Fibroblast of mammary gland (primary cell): ENCODE data around the gene SSR3.

Experiments used
- DNase-seq: peaks from one replicate; pipeline ENCODE4 v3.0.0-alpha.2; 2010; ENCODE audit warnings: low read depth
- H3K4me3 ChIP-seq: 2 replicates; pipeline ENCODE4 v1.5.1; 2011; ENCODE audit warnings: low read depth, mild to moderate bottlenecking, low read length, moderate library complexity; ENCODE audit not compliant: control insufficient read depth
- CTCF ChIP-seq: conservative IDR thresholded peaks from 2 replicates; pipeline ENCODE4 v1.5.1; 2011; ENCODE audit warnings: low read depth, low read length, inconsistent platforms; ENCODE audit not compliant: control insufficient read depth, insufficient read depth

The SSR3 gene

GRCh38 chr3:156554842-156555687, at the start of gene SSR3:
Gene SSR3 (minus strand): TSS chr3:156555117. CDS start chr3:156555089, 28 bp downstream.
- peak; percentile 99 for DNase-seq
- TF ChIP-seq CTCF, result no peak
- H3K4me3 ChIP-seq, result peak within 1 kb of the TSS; percentile 63

- TF ChIP-seq CTCF, result no peak
- no peak for DNase-seq
- H3K4me3 ChIP-seq, result no peak overlapping the region
Observed at GRCh38 chr3:156604064-156604641, 49.2 kb upstream of the SSR3 start.

GRCh38 chr3:156603379-156604017, 48.6 kb upstream of the SSR3 start:
- no peak overlapping the region for H3K4me3 ChIP-seq
- no peak for TF ChIP-seq CTCF

GRCh38 chr3:156602424-156602823, 47.5 kb upstream of the SSR3 start:
- no peak for TF ChIP-seq CTCF
- H3K4me3 ChIP-seq, result no peak overlapping the region
- DNase-seq, result peak; percentile 52

More at GRCh38 chr3:156603379-156604017, 48.6 kb upstream of the SSR3 start:
- no peak for DNase-seq

- no peak for DNase-seq
- no peak for TF ChIP-seq CTCF
- no peak overlapping the region for H3K4me3 ChIP-seq
Observed at GRCh38 chr3:156601497-156601896, 46.6 kb upstream of the SSR3 start.

GRCh38 chr3:156600834-156601233, 45.9 kb upstream of the SSR3 start:
- no peak for TF ChIP-seq CTCF
- H3K4me3 ChIP-seq, result no peak overlapping the region
- DNase-seq, result no peak
